SK-N-SH (cell line): ENCODE data around the gene PPP2R1B. TPM values are rescaled to one million over a fixed set of nuclear protein-coding genes. Genes with fewer than 3 reads are reported as not detected.

Source experiments
- CTCF ChIA-PET: fragments of 300-600, 350-600 bp; formaldehyde crosslinking; extraction: SDS; loops from one replicate; lab custom pipeline; 2021; lab: Yijun Ruan, JAX
- POLR2A ChIA-PET: fragments of 350-600 bp; sonication (Branson Sonifier 250); formaldehyde crosslinking; extraction: SDS; loops from one replicate; lab custom pipeline; 2020; ENCODE audit warnings: antibody characterized with exemption, inconsistent platforms; lab: Yijun Ruan, JAX
- DNase-seq: peaks from one replicate; pipeline ENCODE4 v3.0.0; 2012
- H2AFZ ChIP-seq: fragments of 200-600 bp; sonication (generic); 2 replicates; pipeline ENCODE4 v1.8.1; 2016; ENCODE audit warnings: antibody characterized with exemption, mild to moderate bottlenecking, low read depth
- H3F3A ChIP-seq: fragments of 200-600 bp; sonication (generic); replicated peaks from 2 replicates; pipeline ENCODE3; 2016; ENCODE audit warnings: antibody characterized with exemption, mild to moderate bottlenecking; ENCODE audit not compliant: insufficient read depth
- H3K27ac ChIP-seq, 2 experiments: fragments of 200-500 bp in 1 of 2; fragments of 200-600 bp in 1 of 2; sonication (Bioruptor generic) in 1 of 2; sonication (generic), shearing (Covaris generic) in 1 of 2; 2 replicates each; pipeline versions ENCODE4 v1.5.1 to v1.6.1; 2014 to 2016; ENCODE audit warnings: low read depth in 2 of 2, inconsistent platforms in 1 of 2, low read length in 1 of 2, mild to moderate bottlenecking in 1 of 2, mixed read lengths in 1 of 2
- H3K27me3 ChIP-seq: fragments of 200-600 bp; sonication (generic), shearing (Covaris generic); 2 replicates; pipeline ENCODE4 v1.6.1; 2016; ENCODE audit warnings: mixed run types; ENCODE audit not compliant: insufficient read depth
- H3K36me3 ChIP-seq, 2 experiments: fragments of 200-500 bp in 1 of 2; fragments of 200-600 bp in 1 of 2; sonication (Bioruptor generic) in 1 of 2; sonication (generic) in 1 of 2; replicated peaks in 1 of 2; 2 replicates each; pipeline versions ENCODE3 to v1.5.1; 2014 to 2016; ENCODE audit warnings: low read length in 1 of 2, mild to moderate bottlenecking in 1 of 2; ENCODE audit not compliant: insufficient read depth in 2 of 2, control insufficient read depth in 1 of 2
- H3K4me1 ChIP-seq, 2 experiments: fragments of 200-500 bp in 1 of 2; fragments of 200-600 bp in 1 of 2; sonication (Bioruptor generic) in 1 of 2; sonication (generic), shearing (Covaris generic) in 1 of 2; 2 replicates each; pipeline versions ENCODE4 v1.5.1 to v1.6.1; 2014 to 2016; ENCODE audit warnings: low read depth in 1 of 2, low read length in 1 of 2, mixed run types in 1 of 2; ENCODE audit not compliant: insufficient read depth in 2 of 2, control insufficient read depth in 1 of 2
- H3K4me2 ChIP-seq: fragments of 200-600 bp; sonication (generic), shearing (Covaris generic); 2 replicates; pipeline ENCODE4 v1.6.1; 2017; ENCODE audit warnings: mixed run types
- H3K4me3 ChIP-seq, 2 experiments: fragments of 200-500 bp in 1 of 2; fragments of 200-600 bp in 1 of 2; sonication (Bioruptor generic) in 1 of 2; sonication (generic), shearing (Covaris generic) in 1 of 2; 2 replicates each; pipeline versions ENCODE4 v1.5.1 to v1.8.1; 2014 to 2016; ENCODE audit warnings: low read depth in 2 of 2, inconsistent platforms in 1 of 2, low read length in 1 of 2, mild to moderate bottlenecking in 1 of 2, mixed read lengths in 1 of 2, moderate library complexity in 1 of 2
- H3K79me2 ChIP-seq: fragments of 200-600 bp; sonication (generic); 2 replicates; pipeline ENCODE4 v1.8.1; 2017; ENCODE audit warnings: mild to moderate bottlenecking; ENCODE audit not compliant: insufficient read depth
- H3K9ac ChIP-seq: fragments of 200-600 bp; sonication (generic); 2 replicates; pipeline ENCODE4 v1.6.1; 2017; ENCODE audit warnings: mixed run types
- H3K9me2 ChIP-seq: fragments of 200-600 bp; sonication (generic); 2 replicates; pipeline ENCODE4 v1.6.1; 2017; ENCODE audit warnings: mixed run types
- H3K9me3 ChIP-seq: fragments of 200-600 bp; sonication (generic); 2 replicates; pipeline ENCODE4 v1.6.1; 2017; ENCODE audit warnings: mixed run types, mild to moderate bottlenecking, moderate library complexity
- H4K20me1 ChIP-seq: fragments of 200-600 bp; sonication (generic); 2 replicates; pipeline ENCODE4 v1.6.1; 2017; ENCODE audit warnings: mild to moderate bottlenecking, mixed run types; ENCODE audit not compliant: insufficient read depth
- CHD2 ChIP-seq: fragments of 150-350 bp; IDR thresholded peaks from 2 replicates; pipeline ENCODE4 v1.6.1; 2018; ENCODE audit warnings: low read length; ENCODE audit not compliant: partially characterized antibody
- CTCF ChIP-seq: fragments of 200-600 bp; sonication (generic); IDR thresholded peaks from 2 replicates; pipeline ENCODE4 v1.6.1; 2017; ENCODE audit warnings: antibody characterized with exemption, mild to moderate bottlenecking, moderate library complexity
- ELF1 ChIP-seq: IDR thresholded peaks from 2 replicates; pipeline ENCODE4 v1.4.0; 2012
- EP300 ChIP-seq, 2 experiments: IDR thresholded peaks; 2 replicates each; pipeline versions ENCODE4 v1.4.0 to v1.6.1; 2012; ENCODE audit warnings: borderline replicate concordance in 1 of 2, low read depth in 1 of 2, low read length in 1 of 2
- FOSL2 ChIP-seq: IDR thresholded peaks from 2 replicates; pipeline ENCODE4 v1.4.0; 2012; ENCODE audit warnings: low read depth, mild to moderate bottlenecking, moderate library complexity, borderline replicate concordance
- FOXJ3 ChIP-seq: sonication (generic); formaldehyde crosslinking; IDR thresholded peaks from 2 replicates; pipeline ENCODE4 v1.5.1; 2020; ENCODE audit warnings: mild to moderate bottlenecking, missing genetic modification reagents
- FOXM1 ChIP-seq: IDR thresholded peaks from 2 replicates; pipeline ENCODE4 v1.4.0; 2012; ENCODE audit warnings: low read depth, mild to moderate bottlenecking
- GABPA ChIP-seq: IDR thresholded peaks from 2 replicates; pipeline ENCODE4 v1.4.0; 2012; ENCODE audit warnings: low read depth, mild to moderate bottlenecking
- GATA2 ChIP-seq: sonication (generic); formaldehyde crosslinking; IDR thresholded peaks from 2 replicates; pipeline ENCODE4 v1.5.0; 2020; ENCODE audit warnings: mild to moderate bottlenecking, missing genetic modification reagents
- JUND ChIP-seq: IDR thresholded peaks from 2 replicates; pipeline ENCODE4 v1.4.0; 2012
- MXI1 ChIP-seq: IDR thresholded peaks from 2 replicates; pipeline ENCODE4 v1.6.1; 2012; ENCODE audit warnings: mild to moderate bottlenecking, low read depth, low read length, improper control_type of control experiment
- NFIC ChIP-seq: IDR thresholded peaks from 2 replicates; pipeline ENCODE4 v1.4.0; 2012; ENCODE audit warnings: borderline replicate concordance
- NRF1 ChIP-seq: IDR thresholded peaks from 2 replicates; pipeline ENCODE4 v1.6.1; 2012; ENCODE audit warnings: low read depth, mild to moderate bottlenecking, low read length
- RAD21 ChIP-seq: IDR thresholded peaks from 2 replicates; pipeline ENCODE4 v1.6.1; 2012; ENCODE audit warnings: mild to moderate bottlenecking, low read length
- RCOR1 ChIP-seq: fragments of 150-350 bp; IDR thresholded peaks from 2 replicates; pipeline ENCODE4 v1.6.1; 2017; ENCODE audit warnings: antibody characterized with exemption, low read length
- RXRA ChIP-seq: IDR thresholded peaks from 2 replicates; pipeline ENCODE4 v1.4.0; 2012; ENCODE audit warnings: low read depth, mild to moderate bottlenecking, borderline replicate concordance
- SIN3A ChIP-seq: IDR thresholded peaks from 2 replicates; pipeline ENCODE4 v1.6.1; 2012; ENCODE audit warnings: low read depth, mild to moderate bottlenecking, low read length, moderate library complexity, borderline replicate concordance
- TAF1 ChIP-seq: IDR thresholded peaks from 2 replicates; pipeline ENCODE4 v1.6.1; 2012; ENCODE audit warnings: low read depth, mild to moderate bottlenecking, low read length, moderate library complexity, borderline replicate concordance
- TCF12 ChIP-seq: IDR thresholded peaks from 2 replicates; pipeline ENCODE4 v1.4.0; 2012
- YY1 ChIP-seq: IDR thresholded peaks from 2 replicates; pipeline ENCODE4 v1.4.0; 2012; ENCODE audit warnings: low read depth, mild to moderate bottlenecking
- WGBS: methylation state at CpG from one replicate; pipeline ENCODE4 v1.1.6; 2017; ENCODE audit warnings: low lambda C conversion rate; 5-methylcytosine and 5-hydroxymethylcytosine counted together
- polyA plus RNA-seq, 3 experiments: library from polyadenylated mRNA; depleted of rRNA; stranded (reverse); fragments of >200 nt; gene quantifications; 2 replicates each; pipeline ENCODE4 v1.2.3, GENCODE V29; 2012
- TF ChIP-seq, protein P1 (sequence below): IDR thresholded peaks from 2 replicates; pipeline ENCODE4 v1.4.0; 2012; ENCODE audit warnings: low read depth, borderline replicate concordance
- TF ChIP-seq, protein P2 (sequence below): IDR thresholded peaks from 2 replicates; pipeline ENCODE4 v1.4.0; 2012; ENCODE audit warnings: low read depth, borderline replicate concordance

PPP2R1B gene
- polyA plus RNA-seq, 1 of the 3 experiments (the other 2 are of a cell fraction) = 25.9 TPM

DNA sequence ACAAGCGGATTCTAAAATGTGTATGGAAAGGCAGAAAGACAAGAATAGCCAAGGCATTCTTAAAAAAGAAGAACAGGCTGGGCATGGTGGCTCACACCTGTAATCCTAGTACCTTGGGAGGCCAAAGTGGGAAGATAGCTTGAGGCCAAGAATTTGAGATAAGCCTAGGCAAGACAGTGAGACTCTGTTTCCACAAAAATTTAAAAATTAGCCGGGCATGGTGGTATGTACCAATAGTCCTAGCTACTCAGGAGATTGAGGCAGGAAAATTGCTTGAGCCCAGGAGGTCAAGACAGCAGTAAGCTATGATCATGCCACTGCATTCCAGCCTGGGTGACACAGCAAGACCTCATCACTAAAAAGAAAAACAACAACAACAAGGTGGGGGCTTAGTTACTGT lies 46.0 kb upstream of the PPP2R1B start:
- 92% methylated on average over 2 of the region's 2 CpGs for WGBS
- no peaks in the 10 kb centered on the region for H3F3A ChIP-seq
- H3K27ac ChIP-seq = no peak overlapping the region
- CTCF ChIA-PET = interaction anchor here (1.0 to 1.2 kb wide), 3 partner anchors 29 to 193 kb away, joined by 3 to 7 read pairs (median 4); no protein-coding TSS in a partner anchor
- H3K9ac ChIP-seq = no peak overlapping the region
- no peaks in the 10 kb centered on the region for H3K4me1 ChIP-seq
- peaks cover 2 to 4% of the 10 kb centered on the region in 2 experiments for H3K36me3 ChIP-seq
- H3K9me3 ChIP-seq = no peaks in the 10 kb centered on the region
- H3K4me3 ChIP-seq = no peak overlapping the region
- no peak for DNase-seq
- no peaks in the 10 kb centered on the region for H3K9me2 ChIP-seq
- POLR2A ChIA-PET = no interaction called here
- TF ChIP-seq NRF1 (no peak), FOSL2 (no peak), NFIC (no peak), RAD21 (no peak), TAF1 (no peak), CTCF (no peak), MXI1 (no peak), CHD2 (no peak), GABPA (no peak), SIN3A (no peak), FOXJ3 (no peak)
- TF ChIP-seq, protein P1, sequence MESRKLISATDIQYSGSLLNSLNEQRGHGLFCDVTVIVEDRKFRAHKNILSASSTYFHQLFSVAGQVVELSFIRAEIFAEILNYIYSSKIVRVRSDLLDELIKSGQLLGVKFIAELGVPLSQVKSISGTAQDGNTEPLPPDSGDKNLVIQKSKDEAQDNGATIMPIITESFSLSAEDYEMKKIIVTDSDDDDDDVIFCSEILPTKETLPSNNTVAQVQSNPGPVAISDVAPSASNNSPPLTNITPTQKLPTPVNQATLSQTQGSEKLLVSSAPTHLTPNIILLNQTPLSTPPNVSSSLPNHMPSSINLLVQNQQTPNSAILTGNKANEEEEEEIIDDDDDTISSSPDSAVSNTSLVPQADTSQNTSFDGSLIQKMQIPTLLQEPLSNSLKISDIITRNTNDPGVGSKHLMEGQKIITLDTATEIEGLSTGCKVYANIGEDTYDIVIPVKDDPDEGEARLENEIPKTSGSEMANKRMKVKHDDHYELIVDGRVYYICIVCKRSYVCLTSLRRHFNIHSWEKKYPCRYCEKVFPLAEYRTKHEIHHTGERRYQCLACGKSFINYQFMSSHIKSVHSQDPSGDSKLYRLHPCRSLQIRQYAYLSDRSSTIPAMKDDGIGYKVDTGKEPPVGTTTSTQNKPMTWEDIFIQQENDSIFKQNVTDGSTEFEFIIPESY = no peak
- H3K79me2 ChIP-seq = no peaks in the 10 kb centered on the region
- no peak overlapping the region for H2AFZ ChIP-seq
- H4K20me1 ChIP-seq = no peaks in the 10 kb centered on the region
- H3K4me2 ChIP-seq = no peak overlapping the region
- H3K27me3 ChIP-seq = no peaks in the 10 kb centered on the region

DNA sequence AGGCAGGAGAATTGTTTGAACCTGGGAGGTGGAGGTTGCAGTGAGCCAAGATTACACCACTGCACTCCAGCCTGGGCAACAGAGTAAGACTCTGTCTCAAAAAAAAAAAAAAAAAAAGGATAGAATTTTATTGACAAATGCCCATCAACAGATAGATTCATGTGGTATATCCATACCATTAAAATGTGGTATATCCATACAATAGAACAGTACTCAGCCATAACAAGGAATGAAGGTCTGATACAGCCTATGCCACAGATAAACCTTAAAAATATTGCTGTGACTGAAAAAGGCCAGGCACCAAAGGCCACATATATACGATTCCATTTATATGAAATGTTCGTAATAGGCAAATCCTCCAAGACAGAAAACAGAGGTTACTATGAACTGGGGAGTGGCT lies 45.3 kb upstream of the PPP2R1B start:
- Histone ChIP-seq H3K27ac (no peak overlapping the region), H4K20me1 (no peaks in the 10 kb centered on the region), H3F3A (no peaks in the 10 kb centered on the region), H3K4me2 (no peak overlapping the region), H3K79me2 (no peaks in the 10 kb centered on the region), H3K36me3 (peaks cover 2 to 4% of the 10 kb centered on the region in 2 experiments), H2AFZ (no peak overlapping the region), H3K27me3 (no peaks in the 10 kb centered on the region), H3K9ac (no peak overlapping the region), H3K4me3 (no peak overlapping the region), H3K4me1 (no peaks in the 10 kb centered on the region), H3K9me2 (no peaks in the 10 kb centered on the region), H3K9me3 (no peaks in the 10 kb centered on the region)
- ChIA-PET POLR2A (no interaction called here), CTCF (no interaction called here)
- no peak for DNase-seq
- 97% methylated on average over 2 of the region's 2 CpGs for WGBS
- no peak for TF ChIP-seq GATA2 (CRISPR knock-in tag)
- TF ChIP-seq FOSL2 = no peak
- no peak for TF ChIP-seq ELF1
- TF ChIP-seq RXRA = no peak
- TF ChIP-seq YY1 = no peak
- no peak for TF ChIP-seq EP300 (IDR thresholded peaks at IDR 0.05; ENCODE audit: borderline replicate concordance in 1 of 2, low read depth in 1 of 2, low read length in 1 of 2)
- TF ChIP-seq CTCF = no peak
- no peak for TF ChIP-seq TCF12
- TF ChIP-seq JUND = no peak
- no peak for TF ChIP-seq SIN3A
- no peak for TF ChIP-seq FOXM1
- no peak for TF ChIP-seq RCOR1
- TF ChIP-seq, protein P2, sequence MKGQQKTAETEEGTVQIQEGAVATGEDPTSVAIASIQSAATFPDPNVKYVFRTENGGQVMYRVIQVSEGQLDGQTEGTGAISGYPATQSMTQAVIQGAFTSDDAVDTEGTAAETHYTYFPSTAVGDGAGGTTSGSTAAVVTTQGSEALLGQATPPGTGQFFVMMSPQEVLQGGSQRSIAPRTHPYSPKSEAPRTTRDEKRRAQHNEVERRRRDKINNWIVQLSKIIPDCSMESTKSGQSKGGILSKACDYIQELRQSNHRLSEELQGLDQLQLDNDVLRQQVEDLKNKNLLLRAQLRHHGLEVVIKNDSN = no peak
